BJ (cell line): Measurements from ENCODE around the gene KMT5B. TPM values are rescaled to one million over a fixed set of nuclear protein-coding genes. Genes with fewer than 3 reads are reported as not detected.

Experiments
- CTCF ChIA-PET: fragments of 350-600 bp; formaldehyde crosslinking; extraction: SDS; loops from one replicate; lab custom pipeline; 2021; ENCODE audit warnings: antibody characterized with exemption, inconsistent platforms; lab: Yijun Ruan, JAX
- POLR2A ChIA-PET: fragments of 300-600 bp; sonication (Branson Sonifier 250); formaldehyde crosslinking; extraction: SDS; loops from one replicate; lab custom pipeline; 2021; ENCODE audit warnings: antibody characterized with exemption; lab: Charles Lee
- DNase-seq: peaks from one replicate; pipeline ENCODE4 v3.0.0-alpha.2; 2011; ENCODE audit warnings: low read depth
- H3K27me3 ChIP-seq: 2 replicates; pipeline ENCODE4 v1.6.0; 2011; ENCODE audit warnings: low read length; ENCODE audit not compliant: control insufficient read depth, insufficient read depth
- H3K36me3 ChIP-seq: 2 replicates; pipeline ENCODE4 v1.5.1; 2011; ENCODE audit warnings: low read length; ENCODE audit not compliant: control insufficient read depth, insufficient read depth
- H3K4me3 ChIP-seq: 2 replicates; pipeline ENCODE4 v1.5.1; 2011; ENCODE audit warnings: low read depth, mild to moderate bottlenecking, control low read depth, low read length
- CTCF ChIP-seq: IDR thresholded peaks from 2 replicates; pipeline ENCODE4 v1.5.1; 2011; ENCODE audit warnings: low read depth, mild to moderate bottlenecking, control low read depth, inconsistent platforms, low read length, moderate library complexity; ENCODE audit not compliant: insufficient read depth
- polyA plus RNA-seq: library from polyadenylated mRNA; depleted of rRNA; stranded (reverse); fragments of >200 nt; gene quantifications from 2 replicates; pipeline ENCODE4 v1.2.3, GENCODE V29; 2011

Gene KMT5B
- polyA plus RNA-seq, 1 experiment = 7.3 TPM

GRCh38 chr11:68179847-68180246 lies 33.2 kb downstream of the KMT5B start:
- no peak for TF ChIP-seq CTCF
- ChIA-PET POLR2A (no interaction called here), CTCF (no interaction called here)
- H3K4me3 ChIP-seq = no peak overlapping the region
- no peaks in the 10 kb centered on the region for H3K27me3 ChIP-seq
- H3K36me3 ChIP-seq = peaks cover 5% of the 10 kb centered on the region
- DNase-seq = no peak

GRCh38 chr11:68177877-68178276 lies 35.2 kb downstream of the KMT5B start:
- peaks cover 5% of the 10 kb centered on the region for H3K36me3 ChIP-seq
- CTCF ChIA-PET = interaction anchor here (0.6 kb wide), 1 partner anchor 25 kb away, joined by 3 read pairs; no protein-coding TSS in a partner anchor
- no peaks in the 10 kb centered on the region for H3K27me3 ChIP-seq
- no peak for TF ChIP-seq CTCF
- DNase-seq = no peak
- POLR2A ChIA-PET = no interaction called here
- H3K4me3 ChIP-seq = no peak overlapping the region

DNA sequence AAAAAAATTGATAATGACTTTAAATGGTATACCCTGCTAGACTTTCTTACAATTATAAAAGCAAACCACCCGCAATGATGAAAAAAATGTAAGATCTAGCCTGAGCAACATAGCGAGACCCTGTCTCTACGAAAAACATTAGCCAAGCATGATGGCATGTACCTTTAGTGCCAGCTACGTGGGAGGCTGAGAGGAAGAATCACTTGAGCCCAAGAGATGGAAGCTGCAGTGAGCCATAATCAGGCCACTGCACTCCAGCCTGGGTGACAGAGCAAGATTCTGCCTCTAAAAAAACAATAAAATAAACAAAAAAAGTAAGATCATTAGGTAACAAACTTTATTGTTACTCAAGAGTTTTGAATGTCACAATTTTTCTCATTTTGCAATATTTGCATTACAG lies 39.2 kb downstream of the KMT5B start:
- ChIA-PET POLR2A (no interaction called here), CTCF (interaction anchor here (1.9 kb wide), 1 partner anchor 35 kb away, joined by 4 read pairs; no protein-coding TSS in a partner anchor)
- Histone ChIP-seq H3K36me3 (peaks cover 13% of the 10 kb centered on the region), H3K27me3 (no peaks in the 10 kb centered on the region), H3K4me3 (no peak overlapping the region)
- DNase-seq = no peak
- no peak for TF ChIP-seq CTCF

- POLR2A ChIA-PET = no interaction called here
- CTCF ChIA-PET = no interaction called here
- Histone ChIP-seq H3K36me3 (peaks cover 16% of the 10 kb centered on the region), H3K4me3 (no peak overlapping the region), H3K27me3 (no peaks in the 10 kb centered on the region)
- TF ChIP-seq CTCF = no peak
- DNase-seq = no peak
Observed at GRCh38 chr11:68169442-68169841, 43.7 kb downstream of the KMT5B start.

- CTCF ChIA-PET = interaction anchor here (0.8 kb wide), 1 partner anchor 14 kb away, joined by 3 read pairs; no protein-coding TSS in a partner anchor
- peaks cover 13% of the 10 kb centered on the region for H3K36me3 ChIP-seq
- TF ChIP-seq CTCF = no peak
- POLR2A ChIA-PET = no interaction called here
- no peak overlapping the region for H3K4me3 ChIP-seq
- H3K27me3 ChIP-seq = no peaks in the 10 kb centered on the region
- no peak for DNase-seq
Observed at GRCh38 chr11:68168694-68169093, 44.4 kb downstream of the KMT5B start.
